MM.1S (cell line): Measurements from ENCODE around the gene NAA11.

ENCODE experiments used
- DNase-seq: peaks from one replicate; pipeline ENCODE4 v3.0.0-alpha.2; 2015
- H2AFZ ChIP-seq: fragments of 300-600 bp; sonication (generic); 2 replicates; pipeline ENCODE4 v1.6.0; 2016; ENCODE audit warnings: antibody characterized with exemption, low read length
- H3F3A ChIP-seq: fragments of 300-600 bp; sonication (generic); 2 replicates; pipeline ENCODE4 v1.6.1; 2016; ENCODE audit warnings: mild to moderate bottlenecking, antibody characterized with exemption, low read length, moderate library complexity, mixed read lengths; ENCODE audit not compliant: insufficient read depth
- H3K27ac ChIP-seq: fragments of 300-600 bp; sonication (generic); 2 replicates; pipeline ENCODE4 v1.5.1; 2016; ENCODE audit warnings: mild to moderate bottlenecking, low read length
- H3K27me3 ChIP-seq: fragments of 300-600 bp; sonication (generic); replicated peaks from 2 replicates; pipeline ENCODE4 v1.6.0; 2016; ENCODE audit warnings: low read length; ENCODE audit not compliant: insufficient read depth
- H3K36me3 ChIP-seq: fragments of 300-600 bp; sonication (generic); replicated peaks from 2 replicates; pipeline ENCODE4 v1.6.1; 2016; ENCODE audit warnings: mild to moderate bottlenecking, low read length, mixed read lengths; ENCODE audit not compliant: insufficient read depth
- H3K4me1 ChIP-seq: fragments of 300-600 bp; sonication (generic); 2 replicates; pipeline ENCODE4 v1.6.1; 2016; ENCODE audit warnings: low read length, mixed read lengths
- H3K4me2 ChIP-seq: fragments of 300-600 bp; sonication (generic); 2 replicates; pipeline ENCODE4 v1.6.0; 2016; ENCODE audit warnings: low read depth, low read length
- H3K4me3 ChIP-seq: fragments of 300-600 bp; sonication (generic); 2 replicates; pipeline ENCODE4 v1.5.1; 2016; ENCODE audit warnings: low read length, mixed read lengths
- H3K79me2 ChIP-seq: fragments of 300-600 bp; sonication (generic); 2 replicates; pipeline ENCODE4 v1.6.1; 2016; ENCODE audit warnings: mixed run types, low read length, mixed read lengths
- H3K9ac ChIP-seq: fragments of 300-600 bp; sonication (generic); 2 replicates; pipeline ENCODE4 v1.6.1; 2016; ENCODE audit warnings: low read length, mixed read lengths
- H3K9me2 ChIP-seq: fragments of 300-600 bp; sonication (generic); replicated peaks from 2 replicates; pipeline ENCODE4 v1.6.1; 2016; ENCODE audit warnings: mild to moderate bottlenecking, low read length, mixed read lengths; ENCODE audit not compliant: insufficient read depth
- H3K9me3 ChIP-seq: fragments of 300-600 bp; sonication (generic); replicated peaks from 2 replicates; pipeline ENCODE4 v1.6.1; 2016; ENCODE audit warnings: mild to moderate bottlenecking, low read length, mixed read lengths; ENCODE audit not compliant: insufficient read depth
- H4K20me1 ChIP-seq: fragments of 300-600 bp; sonication (generic); 2 replicates; pipeline ENCODE4 v1.6.1; 2016; ENCODE audit warnings: mild to moderate bottlenecking, low read length, moderate library complexity, mixed read lengths; ENCODE audit not compliant: insufficient read depth
- EZH2 ChIP-seq: fragments of 300-600 bp; sonication (generic); optimal IDR thresholded peaks from 2 replicates; pipeline ENCODE3; 2017; ENCODE audit warnings: low read depth, mild to moderate bottlenecking, antibody characterized with exemption, low read length, mixed read lengths
- EZH2phosphoT487 ChIP-seq: fragments of 300-600 bp; sonication (generic); IDR thresholded peaks from 2 replicates; pipeline ENCODE4 v1.6.1; 2018; ENCODE audit warnings: antibody characterized with exemption, low read length
- TF ChIP-seq, protein P1 (sequence below): fragments of 300-600 bp; sonication (generic); IDR thresholded peaks from 2 replicates; pipeline ENCODE4 v1.5.1; 2016; ENCODE audit warnings: antibody characterized with exemption, low read length, mixed read lengths

Gene NAA11

DNA sequence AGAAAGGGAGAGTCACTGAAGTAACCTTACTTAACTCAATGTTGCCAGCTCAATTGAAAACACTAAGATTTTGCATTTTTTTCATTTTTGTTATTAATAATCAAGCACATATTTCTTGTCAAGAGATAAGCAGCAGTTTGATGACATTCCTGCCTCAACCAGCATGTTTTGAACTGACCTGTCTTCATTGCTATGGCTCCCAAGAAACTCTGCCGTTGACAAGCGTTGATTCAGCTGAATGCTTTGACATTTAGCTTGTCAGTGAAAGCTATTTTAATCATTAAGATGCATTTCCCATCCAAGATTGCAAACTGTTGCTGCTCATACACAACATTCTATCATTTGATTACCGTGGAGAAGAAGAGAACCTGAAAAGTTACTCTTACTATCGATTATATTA lies 5.9 kb downstream of the NAA11 start:
- Histone ChIP-seq H2AFZ (no peak overlapping the region), H4K20me1 (no peaks in the 10 kb centered on the region), H3K4me2 (no peak overlapping the region), H3K9me3 (no peaks in the 10 kb centered on the region), H3K27ac (no peak overlapping the region), H3K36me3 (no peaks in the 10 kb centered on the region), H3K27me3 (no peaks in the 10 kb centered on the region), H3K9ac (no peak overlapping the region), H3K4me3 (no peak overlapping the region), H3F3A (no peaks in the 10 kb centered on the region), H3K9me2 (no peaks in the 10 kb centered on the region), H3K4me1 (0 out of 2 replicates have a peak, but pooled peaks cover 3% of the 10 kb centered on the region), H3K79me2 (no peaks in the 10 kb centered on the region)
- no peak for DNase-seq
- TF ChIP-seq EZH2 (no peak), EZH2phosphoT487 (no peak)
- TF ChIP-seq, protein P1, sequence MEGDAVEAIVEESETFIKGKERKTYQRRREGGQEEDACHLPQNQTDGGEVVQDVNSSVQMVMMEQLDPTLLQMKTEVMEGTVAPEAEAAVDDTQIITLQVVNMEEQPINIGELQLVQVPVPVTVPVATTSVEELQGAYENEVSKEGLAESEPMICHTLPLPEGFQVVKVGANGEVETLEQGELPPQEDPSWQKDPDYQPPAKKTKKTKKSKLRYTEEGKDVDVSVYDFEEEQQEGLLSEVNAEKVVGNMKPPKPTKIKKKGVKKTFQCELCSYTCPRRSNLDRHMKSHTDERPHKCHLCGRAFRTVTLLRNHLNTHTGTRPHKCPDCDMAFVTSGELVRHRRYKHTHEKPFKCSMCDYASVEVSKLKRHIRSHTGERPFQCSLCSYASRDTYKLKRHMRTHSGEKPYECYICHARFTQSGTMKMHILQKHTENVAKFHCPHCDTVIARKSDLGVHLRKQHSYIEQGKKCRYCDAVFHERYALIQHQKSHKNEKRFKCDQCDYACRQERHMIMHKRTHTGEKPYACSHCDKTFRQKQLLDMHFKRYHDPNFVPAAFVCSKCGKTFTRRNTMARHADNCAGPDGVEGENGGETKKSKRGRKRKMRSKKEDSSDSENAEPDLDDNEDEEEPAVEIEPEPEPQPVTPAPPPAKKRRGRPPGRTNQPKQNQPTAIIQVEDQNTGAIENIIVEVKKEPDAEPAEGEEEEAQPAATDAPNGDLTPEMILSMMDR = no peak

DNA sequence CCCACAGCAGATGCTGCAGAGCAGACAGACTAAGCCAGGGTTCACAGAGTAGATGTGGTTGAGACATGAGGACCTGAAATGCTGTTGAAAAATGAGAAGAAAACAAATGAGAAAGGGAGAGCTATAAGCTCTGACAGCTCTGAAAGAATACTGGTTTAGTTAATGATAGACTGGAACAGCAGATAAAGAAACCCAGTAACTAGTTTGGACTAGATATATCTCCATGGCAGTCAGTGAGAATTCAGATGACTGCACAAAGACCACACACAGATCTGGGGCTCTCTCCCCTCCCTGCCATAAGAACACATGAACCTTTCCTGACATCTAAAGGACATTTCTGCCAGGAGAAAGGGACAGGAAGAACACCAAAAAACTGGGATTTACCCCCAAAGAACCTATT lies 8.2 kb downstream of the NAA11 start:
- no peak overlapping the region for H3K9ac ChIP-seq
- no peaks in the 10 kb centered on the region for H3K79me2 ChIP-seq
- no peaks in the 10 kb centered on the region for H4K20me1 ChIP-seq
- no peaks in the 10 kb centered on the region for H3K36me3 ChIP-seq
- H3K4me2 ChIP-seq = no peak overlapping the region
- 0 out of 2 replicates have a peak, but pooled peaks cover 3% of the 10 kb centered on the region for H3K4me1 ChIP-seq
- H3K27me3 ChIP-seq = no peaks in the 10 kb centered on the region
- no peak overlapping the region for H3K27ac ChIP-seq
- no peak overlapping the region for H3K4me3 ChIP-seq
- no peaks in the 10 kb centered on the region for H3K9me3 ChIP-seq
- no peak for TF ChIP-seq EZH2phosphoT487
- TF ChIP-seq, protein P1 = no peak
- no peak for TF ChIP-seq EZH2
- no peaks in the 10 kb centered on the region for H3K9me2 ChIP-seq
- no peak overlapping the region for H2AFZ ChIP-seq
- no peak for DNase-seq
- H3F3A ChIP-seq = no peaks in the 10 kb centered on the region

DNA sequence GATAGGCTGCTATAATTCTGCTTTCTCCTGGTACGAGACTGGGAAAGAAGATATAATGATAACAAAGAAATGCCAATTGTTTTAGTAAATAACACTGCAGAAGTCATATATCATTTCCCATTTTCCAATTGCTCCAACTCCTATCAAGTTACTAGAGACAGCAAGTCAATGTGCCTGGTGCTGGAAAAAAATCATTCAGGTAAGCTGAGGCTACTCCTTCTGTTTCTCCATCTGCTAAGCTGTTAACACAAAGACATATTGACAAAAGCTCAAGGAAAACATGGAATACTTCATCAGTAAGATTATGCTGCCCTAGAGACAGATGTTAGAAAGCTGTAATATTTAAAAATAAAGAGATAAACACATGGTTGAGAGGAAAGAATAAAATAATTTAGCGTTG lies 10.0 kb downstream of the NAA11 start:
- H3K9ac ChIP-seq = no peak overlapping the region

More for the DNA sequence above, 10.0 kb downstream of the NAA11 start:
- Histone ChIP-seq H3K79me2 (no peaks in the 10 kb centered on the region), H3K4me1 (0 out of 2 replicates have a peak, but pooled peaks cover 3% of the 10 kb centered on the region), H3F3A (no peaks in the 10 kb centered on the region), H3K36me3 (no peaks in the 10 kb centered on the region), H2AFZ (no peak overlapping the region), H3K4me2 (no peak overlapping the region), H3K4me3 (no peak overlapping the region), H3K27ac (no peak overlapping the region), H3K9me3 (no peaks in the 10 kb centered on the region), H3K27me3 (no peaks in the 10 kb centered on the region), H3K9me2 (no peaks in the 10 kb centered on the region), H4K20me1 (no peaks in the 10 kb centered on the region)
- no peak for DNase-seq
- TF ChIP-seq EZH2phosphoT487 (no peak), EZH2 (no peak)
- TF ChIP-seq, protein P1 = no peak
